ENCODE measurements around the gene RFX1. TPM values are rescaled to one million over a fixed set of nuclear protein-coding genes. Genes with fewer than 3 reads are reported as not detected.

The RFX1 gene
- total and polyA plus RNA-seq, 2 of the 13 experiments (the other 11 are each of a cell fraction or from before 2014, with no cell fraction given) = 1.1 to 1.3 TPM

- TF ChIP-seq PRDM15 (CRISPR knock-in tag; IDR thresholded peaks at IDR 0.05) (no peak), ZNF777 (CRISPR knock-in tag; IDR thresholded peaks at IDR 0.05) (peak; percentile 89), ZNF12 (CRISPR knock-in tag; IDR thresholded peaks at IDR 0.05) (no peak), ZNF607 (CRISPR knock-in tag; IDR thresholded peaks at IDR 0.05; ENCODE audit: borderline replicate concordance) (no peak), KDM6A (CRISPR knock-in tag; IDR thresholded peaks at IDR 0.05; ENCODE audit: low read depth) (no peak), NR2F1 (CRISPR knock-in tag; IDR thresholded peaks at IDR 0.05) (no peak; a peak in 1 of 4 replicates), ZNF670 (CRISPR knock-in tag; IDR thresholded peaks at IDR 0.05; ENCODE audit: borderline replicate concordance) (no peak; the same call in 1 of the 2 replicates), NRL (CRISPR knock-in tag; IDR thresholded peaks at IDR 0.05; ENCODE audit: borderline replicate concordance) (peak; percentile 79), ZNF468 (CRISPR knock-in tag; IDR thresholded peaks at IDR 0.05) (no peak), SMARCC2 (IDR thresholded peaks at IDR 0.05) (no peak), POGK (CRISPR knock-in tag; conservative IDR thresholded peaks at IDR 0.05) (peak; percentile 83), NFATC3 (CRISPR knock-in tag; IDR thresholded peaks at IDR 0.05) (no peak), ZNF703 (CRISPR knock-in tag; IDR thresholded peaks at IDR 0.05; ENCODE audit: borderline replicate concordance) (peak; percentile 51), ZNF335 (CRISPR knock-in tag; IDR thresholded peaks at IDR 0.05) (peak; percentile 66; the same call in 1 of the 2 replicates), ZNF710 (CRISPR knock-in tag; IDR thresholded peaks at IDR 0.05; ENCODE audit: borderline replicate concordance) (0 out of 2 replicates have a peak, but pooled peaks have one; percentile 50), PCBP2 (optimal IDR thresholded peaks at IDR 0.05; ENCODE audit: low read depth, low read length, poor library complexity, severe bottlenecking) (no peak), NCOA1 (CRISPR knock-in tag; IDR thresholded peaks at IDR 0.05) (peak; percentile 90), ZFP36 (IDR thresholded peaks at IDR 0.05; ENCODE audit: borderline replicate concordance, low read depth, low read length, partially characterized antibody) (no peak), IRX3 (CRISPR knock-in tag; IDR thresholded peaks at IDR 0.05; ENCODE audit: borderline replicate concordance, low read depth) (peak; percentile 36; the same call in 1 of the 2 replicates), TERF1 (CRISPR knock-in tag; IDR thresholded peaks at IDR 0.05) (no peak)
These were observed 844 bp upstream of the RFX1 start (continued) for GRCh38 chr19:14006766-14007562.
